ENCODE data around the gene SELENOI. TPM values are rescaled to one million over a fixed set of nuclear protein-coding genes. Genes with fewer than 3 reads are reported as not detected.

Gene SELENOI
- total RNA-seq, 2 donors from 2014 or later, result 41.5 to 42.2 TPM

DNA sequence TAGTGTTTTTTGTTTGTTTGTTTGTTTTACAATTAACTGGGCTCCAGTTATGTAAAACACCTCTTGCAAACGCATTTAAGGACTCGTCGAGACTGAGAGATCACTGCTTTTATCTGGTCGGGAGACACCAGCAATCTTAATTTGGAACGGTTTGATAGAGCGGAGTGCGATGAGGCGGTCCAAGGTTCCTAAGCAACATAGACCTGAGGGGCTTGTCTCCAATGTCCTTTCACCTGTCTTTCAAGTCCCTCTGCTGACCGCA lies 729 bp upstream of the SELENOI start:
- H3K27me3 ChIP-seq, result no peaks in the 10 kb centered on the region
- TF ChIP-seq, protein P1, sequence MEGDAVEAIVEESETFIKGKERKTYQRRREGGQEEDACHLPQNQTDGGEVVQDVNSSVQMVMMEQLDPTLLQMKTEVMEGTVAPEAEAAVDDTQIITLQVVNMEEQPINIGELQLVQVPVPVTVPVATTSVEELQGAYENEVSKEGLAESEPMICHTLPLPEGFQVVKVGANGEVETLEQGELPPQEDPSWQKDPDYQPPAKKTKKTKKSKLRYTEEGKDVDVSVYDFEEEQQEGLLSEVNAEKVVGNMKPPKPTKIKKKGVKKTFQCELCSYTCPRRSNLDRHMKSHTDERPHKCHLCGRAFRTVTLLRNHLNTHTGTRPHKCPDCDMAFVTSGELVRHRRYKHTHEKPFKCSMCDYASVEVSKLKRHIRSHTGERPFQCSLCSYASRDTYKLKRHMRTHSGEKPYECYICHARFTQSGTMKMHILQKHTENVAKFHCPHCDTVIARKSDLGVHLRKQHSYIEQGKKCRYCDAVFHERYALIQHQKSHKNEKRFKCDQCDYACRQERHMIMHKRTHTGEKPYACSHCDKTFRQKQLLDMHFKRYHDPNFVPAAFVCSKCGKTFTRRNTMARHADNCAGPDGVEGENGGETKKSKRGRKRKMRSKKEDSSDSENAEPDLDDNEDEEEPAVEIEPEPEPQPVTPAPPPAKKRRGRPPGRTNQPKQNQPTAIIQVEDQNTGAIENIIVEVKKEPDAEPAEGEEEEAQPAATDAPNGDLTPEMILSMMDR (IDR thresholded peaks at IDR 0.05), result no peak
- peak overlapping the region; percentile 96 for H3K27ac ChIP-seq
- peaks cover 17% of the 10 kb centered on the region for H3K4me1 ChIP-seq
- intact Hi-C loops (cut with DNase I), result no loop called here
- DNase-seq, result no peak
- peak overlapping the region; percentile 74 to 90 for H3K9ac ChIP-seq (ENCODE audit: low read depth in 2 of 2, low read length in 2 of 2)
- peak overlapping the region; percentile 83 for H3K4me3 ChIP-seq
- no peaks in the 10 kb centered on the region for H3K36me3 ChIP-seq
- no peaks in the 10 kb centered on the region for H3K9me3 ChIP-seq

DNA sequence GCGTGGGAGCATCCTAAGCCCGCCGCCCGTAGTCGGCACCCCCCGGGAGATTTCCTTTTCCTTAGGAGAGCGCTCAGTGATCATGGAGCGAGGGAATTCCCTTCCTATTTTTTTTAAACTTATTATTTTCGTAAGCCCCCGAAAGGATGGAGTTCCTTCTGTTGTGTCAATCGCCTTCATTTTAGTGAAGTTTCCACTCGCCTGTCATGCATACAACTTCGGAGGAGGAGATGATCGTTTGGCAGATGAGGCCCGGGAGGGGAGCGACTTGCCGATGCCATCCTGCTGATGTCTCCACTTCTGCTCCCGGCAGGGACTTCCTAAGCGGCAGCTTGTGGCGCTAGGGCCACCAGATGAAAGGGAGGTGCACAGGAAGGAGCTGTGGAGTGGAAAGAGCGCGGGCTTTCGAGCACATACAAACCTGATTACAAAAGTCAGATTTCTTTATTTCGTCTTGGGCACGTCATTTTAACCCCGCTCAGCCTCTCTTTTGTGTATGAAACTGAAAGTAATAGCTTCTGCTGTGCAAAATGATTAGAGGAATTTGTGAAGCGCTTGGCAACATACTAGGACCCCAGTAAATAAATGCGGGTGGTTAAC lies 611 bp downstream of the SELENOI start, which contains the start of gene ADGRF3:
Gene ADGRF3, minus strand, starts transcription at position 336 of the 600 bp plus-strand sequence. CDS start 555 bp downstream, outside the sequence.
- intact Hi-C loops (cut with DNase I), result no loop called here
- Histone ChIP-seq H3K9ac (ENCODE audit: low read depth in 2 of 2, low read length in 2 of 2) (peak within 1 kb of the TSS; percentile 84 to 90), H3K36me3 (no peaks in the 10 kb centered on the region), H3K4me3 (peak within 1 kb of the TSS; percentile 83), H3K27me3 (no peaks in the 10 kb centered on the region), H3K4me1 (peaks cover 17% of the 10 kb centered on the region), H3K27ac (peak within 1 kb of the TSS; percentile 96), H3K9me3 (no peaks in the 10 kb centered on the region)
- peak; percentile 80 for DNase-seq
- TF ChIP-seq, protein P1 (IDR thresholded peaks at IDR 0.05), result no peak

DNA sequence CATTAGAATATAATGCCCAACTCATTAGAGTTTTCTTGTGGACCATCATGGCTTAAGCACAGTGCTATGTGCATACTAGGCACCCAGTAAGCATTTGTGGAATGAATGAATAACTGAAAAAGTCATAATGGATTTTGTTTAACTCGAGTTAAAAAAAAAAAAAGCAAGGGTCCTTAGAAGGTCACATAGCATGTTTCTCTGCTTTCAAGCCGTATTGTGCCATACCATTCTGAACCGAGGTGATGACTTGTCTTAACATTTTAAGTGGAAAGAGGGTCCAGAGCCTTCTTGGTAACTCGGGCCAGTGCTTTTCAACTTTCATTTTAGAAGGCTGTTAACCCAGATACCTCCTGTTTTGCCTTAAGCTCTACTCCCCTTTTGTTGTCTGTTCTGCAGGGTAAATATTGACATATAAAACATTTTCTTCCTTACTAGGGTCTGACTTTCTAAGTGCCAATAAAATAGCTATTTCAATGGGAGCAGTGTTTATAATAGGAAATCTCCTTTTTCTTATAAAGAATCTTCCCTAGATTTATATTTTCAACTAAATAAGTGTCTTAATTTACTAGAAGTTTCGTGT lies 1.4 kb downstream of the SELENOI start:
- Histone ChIP-seq H3K36me3 (no peaks in the 10 kb centered on the region), H3K4me1 (peaks cover 17% of the 10 kb centered on the region), H3K9ac (ENCODE audit: low read depth in 2 of 2, low read length in 2 of 2) (peak overlapping the region; percentile 84 to 90), H3K4me3 (peak overlapping the region; percentile 83), H3K27ac (peak overlapping the region; percentile 96), H3K9me3 (no peaks in the 10 kb centered on the region), H3K27me3 (no peaks in the 10 kb centered on the region)
- no peak for DNase-seq
- intact Hi-C loops (cut with DNase I), result no loop called here
- TF ChIP-seq, protein P1 (IDR thresholded peaks at IDR 0.05), result no peak

DNA sequence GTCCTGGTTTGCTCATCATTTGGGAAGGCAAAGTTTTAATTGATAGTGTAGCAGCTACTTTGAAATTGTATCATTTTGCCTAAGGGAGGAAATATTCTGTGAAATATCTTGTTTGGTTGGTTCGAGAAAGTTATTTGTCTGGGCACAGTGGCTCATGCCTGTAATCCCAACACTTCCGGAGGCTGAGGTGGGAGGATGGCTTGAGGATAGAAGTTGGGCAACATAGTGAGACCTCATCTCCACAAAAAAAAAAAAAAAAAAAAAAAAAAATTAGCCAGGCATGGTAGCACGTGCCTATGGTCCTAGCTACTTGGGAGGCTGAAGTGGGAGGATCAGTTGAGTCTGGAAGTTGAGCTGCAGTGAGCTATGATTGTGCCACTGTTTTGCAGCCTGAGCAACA lies 3.7 kb downstream of the SELENOI start:
- H3K27me3 ChIP-seq, result no peaks in the 10 kb centered on the region
- no peaks in the 10 kb centered on the region for H3K9me3 ChIP-seq
- peaks cover 11% of the 10 kb centered on the region for H3K4me1 ChIP-seq
- TF ChIP-seq, protein P1 (IDR thresholded peaks at IDR 0.05), result no peak
- intact Hi-C loops (cut with DNase I), result no loop called here
- no peak overlapping the region for H3K27ac ChIP-seq
- H3K9ac ChIP-seq (ENCODE audit: low read depth in 2 of 2, low read length in 2 of 2), result no peak overlapping the region
- H3K36me3 ChIP-seq, result no peaks in the 10 kb centered on the region
- H3K4me3 ChIP-seq, result no peak overlapping the region
- no peak for DNase-seq

DNA sequence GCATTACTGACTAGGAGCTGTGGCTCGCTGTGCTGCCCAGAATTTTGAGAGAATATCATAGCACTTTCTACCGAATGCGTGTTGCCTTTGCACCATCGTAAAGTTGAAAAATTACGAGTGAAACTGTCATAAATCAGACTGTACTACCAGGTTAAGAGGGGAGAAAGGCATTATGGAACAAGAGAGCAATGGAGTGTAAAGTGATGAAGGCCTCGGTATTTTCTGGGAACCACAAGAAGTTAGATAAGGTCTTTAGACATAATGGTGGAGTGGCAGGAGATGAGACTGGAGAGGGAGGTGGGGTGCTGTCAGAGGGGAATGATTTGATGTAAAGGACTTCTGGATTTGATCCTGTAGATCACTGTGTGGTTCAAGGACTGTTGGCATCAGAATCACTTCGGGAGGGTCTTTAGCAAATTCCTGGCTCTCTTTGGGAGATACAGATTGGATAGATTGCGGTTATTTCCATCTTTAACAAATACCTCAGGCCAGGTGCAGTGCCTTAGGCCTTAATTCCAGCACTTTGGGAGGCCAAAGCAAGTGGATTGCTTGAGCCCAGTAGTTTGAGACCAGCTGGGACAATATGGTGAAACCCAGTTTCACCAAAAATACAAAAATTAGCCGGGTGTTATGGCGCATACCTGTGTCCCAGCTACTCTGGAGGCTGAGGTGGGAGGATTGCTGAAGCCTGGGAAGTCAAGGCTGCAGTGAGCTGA lies 5.6 kb downstream of the SELENOI start:
- Histone ChIP-seq H3K36me3 (no peaks in the 10 kb centered on the region), H3K9me3 (no peaks in the 10 kb centered on the region), H3K9ac (ENCODE audit: low read depth in 2 of 2, low read length in 2 of 2) (no peak overlapping the region), H3K4me3 (no peak overlapping the region), H3K27ac (no peak overlapping the region), H3K27me3 (no peaks in the 10 kb centered on the region), H3K4me1 (peaks cover 7% of the 10 kb centered on the region)
- TF ChIP-seq, protein P1 (IDR thresholded peaks at IDR 0.05), result no peak
- intact Hi-C loops (cut with DNase I), result no loop called here
- no peak for DNase-seq
